ENCODE results near the gene ALPI. TPM values are rescaled to one million over a fixed set of nuclear protein-coding genes. Genes with fewer than 3 reads are reported as not detected.
A peak's percentile ranks its signal among the peaks of the same experiment; 100 is the strongest.

The ALPI gene
- total RNA-seq, 1 experiment from 2014 or later, result not detected

DNA sequence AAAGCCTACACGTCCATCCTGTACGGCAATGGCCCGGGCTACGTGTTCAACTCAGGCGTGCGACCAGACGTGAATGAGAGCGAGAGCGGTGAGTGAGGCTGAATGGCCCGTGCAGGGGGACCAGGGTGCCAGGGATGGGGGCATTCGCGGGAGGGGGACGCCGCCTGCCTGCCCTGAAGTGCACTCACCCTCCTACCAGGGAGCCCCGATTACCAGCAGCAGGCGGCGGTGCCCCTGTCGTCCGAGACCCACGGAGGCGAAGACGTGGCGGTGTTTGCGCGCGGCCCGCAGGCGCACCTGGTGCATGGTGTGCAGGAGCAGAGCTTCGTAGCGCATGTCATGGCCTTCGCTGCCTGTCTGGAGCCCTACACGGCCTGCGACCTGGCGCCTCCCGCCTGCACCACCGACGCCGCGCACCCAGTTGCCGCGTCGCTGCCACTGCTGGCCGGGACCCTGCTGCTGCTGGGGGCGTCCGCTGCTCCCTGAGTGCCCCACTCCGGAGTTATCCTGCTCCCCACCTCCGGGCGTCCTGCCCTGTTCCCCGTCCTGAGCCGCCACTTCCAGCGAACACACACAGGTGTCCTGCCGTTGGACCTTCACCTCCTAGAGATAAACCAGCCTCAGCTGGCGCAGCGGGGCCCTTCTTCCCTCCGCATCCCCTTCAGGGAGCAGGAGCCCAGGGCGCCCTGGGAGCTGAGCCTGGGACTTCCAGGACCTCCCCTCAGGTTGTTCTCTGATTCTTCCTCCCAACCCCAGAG is 2.9 kb downstream of the ALPI start:
- no peak for DNase-seq (ENCODE audit: extremely low read depth, low read depth)

DNA sequence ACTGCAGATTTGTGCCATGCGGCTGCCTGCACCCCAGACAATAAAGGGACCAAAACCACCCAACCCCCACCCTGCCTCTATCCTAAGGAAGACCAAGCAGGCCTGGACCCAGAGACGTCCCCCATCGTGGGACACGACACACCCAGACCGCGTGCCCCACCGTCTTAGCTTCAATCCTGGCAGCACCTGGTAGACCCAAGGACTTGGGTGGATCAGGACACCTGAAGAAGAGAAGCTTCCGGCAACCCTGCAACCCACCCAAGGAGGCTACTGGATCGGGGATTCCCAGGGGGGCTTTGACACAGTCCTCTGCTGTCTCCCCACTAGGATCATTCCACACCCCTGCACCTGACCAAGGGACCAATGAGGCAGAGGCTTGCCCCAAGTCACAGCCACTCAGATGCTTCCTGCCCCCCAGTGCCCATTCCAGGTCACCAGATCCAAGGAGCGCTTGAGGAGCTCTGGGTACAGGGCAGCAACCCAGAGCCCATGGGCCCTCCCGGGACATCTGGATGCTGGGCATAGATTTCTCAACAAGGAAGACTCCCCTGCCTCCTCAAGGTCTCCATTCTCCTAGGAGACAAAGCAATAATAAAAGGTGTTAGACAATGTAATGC is 3.6 kb downstream of the ALPI start:
- no peak for DNase-seq (ENCODE audit: extremely low read depth, low read depth)

DNA sequence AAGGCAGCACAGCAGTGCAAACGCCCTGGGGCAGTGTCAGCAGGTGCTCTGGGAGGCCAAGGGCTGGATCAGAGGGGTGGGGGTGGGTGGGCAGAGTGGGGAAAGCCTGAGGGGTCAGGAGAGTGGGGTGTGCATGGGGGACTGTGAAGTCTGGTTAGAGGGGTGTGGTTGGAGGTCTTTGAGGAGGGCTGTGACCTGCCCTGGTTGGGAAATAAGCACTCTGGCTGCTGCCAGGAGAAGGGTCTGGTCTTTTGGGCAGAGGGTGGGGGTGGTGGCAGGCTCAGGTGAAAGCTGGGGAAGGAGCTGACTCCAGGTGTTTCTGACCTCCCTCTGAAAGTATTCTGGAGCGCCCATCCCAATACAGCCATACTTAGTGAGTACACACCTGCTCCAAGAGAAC is 4.2 kb downstream of the ALPI start:
- no peak for DNase-seq (ENCODE audit: extremely low read depth, low read depth)

DNA sequence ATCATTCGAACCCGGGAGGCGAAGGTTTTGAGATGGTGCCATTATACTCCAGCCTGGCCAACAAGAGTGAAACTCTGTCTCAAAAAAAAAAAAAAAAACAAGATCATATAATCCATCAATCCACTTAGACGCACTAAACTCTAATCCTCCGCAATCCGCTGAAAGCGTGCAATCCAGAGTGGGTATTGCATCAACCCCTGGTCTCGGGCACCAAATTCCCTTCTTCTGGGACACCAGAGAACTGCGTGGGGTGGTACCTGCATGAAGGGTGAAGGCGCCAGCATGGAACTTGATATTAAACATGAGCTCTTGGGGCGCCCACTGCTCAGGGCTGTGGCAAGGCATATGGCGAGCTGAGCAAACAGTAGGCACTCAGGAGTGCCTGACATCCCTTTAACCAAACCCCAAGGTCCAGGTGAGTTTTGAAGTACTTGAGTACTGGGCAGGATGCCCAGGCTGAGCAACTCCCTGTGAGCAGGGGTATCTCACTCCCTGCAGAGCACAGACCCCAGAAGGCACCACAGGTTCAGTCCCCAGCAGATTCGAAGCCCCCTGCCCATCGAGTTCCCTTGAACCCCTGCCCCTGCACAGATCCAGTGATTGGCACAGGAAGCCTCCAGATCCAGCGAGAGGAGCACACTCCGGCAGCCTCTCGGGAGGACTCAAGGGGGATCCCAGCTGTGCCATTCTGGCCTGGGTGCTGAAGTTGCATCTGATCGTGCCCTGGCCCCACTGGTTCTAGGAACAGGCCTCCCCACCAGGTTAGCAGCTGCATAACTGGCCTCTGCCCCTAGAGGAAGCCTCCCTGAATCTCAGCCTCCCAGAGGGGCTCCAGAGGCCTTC is 8.0 kb downstream of the ALPI start:
- DNase-seq (ENCODE audit: extremely low read depth, low read depth), result no peak

DNA sequence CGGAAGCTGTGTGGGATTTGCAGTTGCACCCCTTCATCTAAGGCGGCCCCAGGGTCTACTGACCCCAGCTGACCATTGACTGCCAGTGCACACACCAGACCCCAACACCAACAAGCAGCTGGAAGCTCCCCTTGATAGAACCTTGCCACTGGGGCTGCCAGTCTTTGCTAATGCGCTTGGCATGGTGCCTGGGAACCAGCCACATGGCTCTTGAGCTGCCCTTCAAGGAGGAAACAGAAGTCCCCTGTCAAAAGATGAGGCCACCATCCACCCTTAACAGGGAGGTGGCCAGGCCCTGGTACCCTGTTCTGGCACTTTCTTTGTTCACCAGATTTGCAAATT is 8.6 kb downstream of the ALPI start:
- no peak for DNase-seq (ENCODE audit: extremely low read depth, low read depth)

DNA sequence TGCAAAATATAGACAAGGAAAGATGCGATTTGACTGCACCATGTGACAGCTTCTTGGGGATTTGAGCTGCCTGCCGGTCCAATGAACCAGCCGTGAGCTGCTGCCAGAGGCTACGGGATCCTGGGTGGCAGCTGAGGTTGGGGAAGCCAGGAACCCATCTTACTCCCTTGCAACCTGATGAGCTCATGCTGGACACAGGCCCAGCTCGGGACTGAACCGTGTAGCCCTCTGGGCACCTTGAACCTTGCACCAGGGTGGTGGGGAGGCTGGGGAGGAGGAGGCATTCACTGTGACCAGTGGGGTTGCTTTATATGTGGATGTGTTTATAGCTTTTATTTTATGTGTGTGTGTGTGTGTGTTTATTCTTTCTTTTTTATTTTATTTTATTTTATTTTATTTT is 9.1 kb downstream of the ALPI start:
- DNase-seq (ENCODE audit: extremely low read depth, low read depth), result no peak

DNA sequence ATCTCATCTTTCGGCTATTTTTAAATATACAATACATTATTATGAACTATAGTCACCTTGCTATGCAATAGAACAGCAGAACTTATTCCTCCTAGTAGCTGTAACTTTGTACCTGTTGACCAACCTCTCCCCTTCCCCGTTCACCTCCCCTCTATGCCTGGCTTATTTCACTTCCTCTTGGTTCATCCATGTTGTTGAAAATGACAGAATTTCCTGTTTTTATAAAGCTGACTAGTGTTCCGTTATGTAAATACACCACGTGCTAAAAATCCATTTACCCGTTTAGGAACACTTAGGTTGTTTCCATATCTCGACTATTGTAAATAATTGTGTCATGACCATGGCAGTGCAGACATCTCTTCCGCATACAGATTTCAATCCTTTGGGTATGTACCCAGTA is 10.3 kb downstream of the ALPI start:
- DNase-seq (ENCODE audit: extremely low read depth, low read depth), result no peak

DNA sequence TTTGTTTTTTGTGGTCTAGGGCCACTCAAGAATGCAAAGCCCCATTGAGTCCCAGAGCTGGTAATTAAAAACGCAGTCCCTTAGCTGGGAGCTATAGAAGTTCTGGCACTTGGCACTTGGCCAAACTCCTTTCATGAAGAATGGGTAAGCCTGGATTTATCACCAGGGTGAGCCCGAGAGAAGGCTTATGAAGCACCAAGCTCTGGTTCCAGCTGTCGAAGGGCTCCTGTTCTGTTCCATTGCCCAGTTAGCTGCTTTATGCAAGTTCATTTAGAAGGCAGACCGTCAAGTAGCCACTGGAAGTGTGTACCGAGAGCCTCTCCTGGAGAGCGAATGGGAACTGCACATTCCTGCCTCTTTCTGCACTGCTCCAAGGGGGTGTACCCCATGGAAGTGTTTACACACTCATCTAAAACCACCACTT is 17.5 kb downstream of the ALPI start:
- DNase-seq (ENCODE audit: extremely low read depth, low read depth), result peak; percentile 12

DNA sequence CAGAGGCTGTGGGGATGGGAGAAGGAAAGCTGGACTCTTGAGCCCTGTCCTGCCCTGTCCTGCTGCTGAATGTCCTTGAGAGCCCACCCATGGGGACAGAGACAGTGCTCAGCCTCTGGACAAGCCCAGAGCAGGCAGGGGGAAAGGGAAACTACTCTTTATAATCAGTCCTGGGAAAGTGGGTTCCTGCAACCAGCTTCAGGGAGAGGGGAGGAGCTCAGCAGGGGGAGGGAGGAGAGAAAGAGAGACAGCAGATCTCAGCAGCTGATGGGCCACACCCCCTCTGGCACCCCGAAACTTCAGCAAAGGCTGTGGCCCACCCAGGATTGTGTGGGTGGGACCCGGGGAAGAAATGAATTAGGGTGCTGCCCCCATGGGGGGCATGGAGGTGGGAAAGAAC is 20.1 kb downstream of the ALPI start:
- DNase-seq (ENCODE audit: extremely low read depth, low read depth), result no peak

DNA sequence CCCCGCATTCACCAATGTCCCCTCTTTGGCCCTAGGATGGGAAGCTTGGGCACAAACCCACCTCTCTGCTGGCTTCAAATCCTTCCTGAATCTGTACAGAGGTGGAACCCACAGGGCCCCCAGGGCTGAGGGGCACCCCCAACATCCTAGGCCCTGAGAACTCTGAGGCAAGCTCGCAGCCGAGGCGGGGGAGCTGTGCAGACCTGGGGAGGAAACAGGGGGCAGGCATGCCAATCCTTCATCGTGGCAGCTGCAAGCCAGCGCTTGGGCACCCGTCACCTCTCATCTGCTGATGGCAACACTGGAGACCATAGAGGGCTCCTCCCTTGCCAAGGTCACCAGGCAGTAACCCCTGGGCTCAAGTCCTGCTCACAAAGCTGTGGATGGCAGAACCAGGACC is 20.8 kb downstream of the ALPI start:
- no peak for DNase-seq (ENCODE audit: extremely low read depth, low read depth)

DNA sequence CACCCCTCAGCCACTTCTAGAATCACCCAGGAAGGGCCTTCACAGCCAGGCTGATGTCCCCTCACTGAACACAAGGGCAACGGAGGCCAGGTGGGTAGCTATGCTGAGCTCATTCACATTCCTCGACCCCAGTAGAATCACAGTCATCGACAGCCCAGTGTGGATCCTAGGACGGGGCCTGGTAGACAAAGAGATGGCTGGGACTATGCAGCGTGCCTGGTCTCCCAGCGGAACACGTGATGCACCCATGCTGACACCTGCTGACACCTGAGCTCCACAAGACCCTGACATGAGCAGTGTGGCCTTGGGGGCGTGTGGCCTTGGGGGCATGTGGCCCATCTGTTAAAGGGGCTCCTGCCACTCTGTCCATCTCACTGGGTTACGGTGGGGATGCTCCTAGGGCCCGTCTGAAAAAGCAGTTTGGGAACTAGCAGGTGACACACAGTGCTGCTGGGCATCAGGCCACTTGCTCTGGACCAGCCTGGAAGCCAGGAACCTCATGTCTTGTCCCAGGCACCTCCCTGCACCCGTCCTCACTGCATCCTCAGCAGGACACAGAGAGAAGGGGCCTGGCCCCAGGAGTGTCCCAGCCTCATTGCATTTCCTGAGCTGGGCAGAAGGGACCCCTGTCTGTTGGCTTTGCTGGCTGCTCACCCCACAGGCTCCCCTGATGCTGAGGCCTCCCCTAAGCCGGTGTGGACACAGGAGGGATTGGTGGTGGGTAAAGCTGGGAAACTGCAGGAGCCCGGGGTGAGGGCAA is 22.0 kb downstream of the ALPI start:
- DNase-seq (ENCODE audit: extremely low read depth, low read depth), result no peak

DNA sequence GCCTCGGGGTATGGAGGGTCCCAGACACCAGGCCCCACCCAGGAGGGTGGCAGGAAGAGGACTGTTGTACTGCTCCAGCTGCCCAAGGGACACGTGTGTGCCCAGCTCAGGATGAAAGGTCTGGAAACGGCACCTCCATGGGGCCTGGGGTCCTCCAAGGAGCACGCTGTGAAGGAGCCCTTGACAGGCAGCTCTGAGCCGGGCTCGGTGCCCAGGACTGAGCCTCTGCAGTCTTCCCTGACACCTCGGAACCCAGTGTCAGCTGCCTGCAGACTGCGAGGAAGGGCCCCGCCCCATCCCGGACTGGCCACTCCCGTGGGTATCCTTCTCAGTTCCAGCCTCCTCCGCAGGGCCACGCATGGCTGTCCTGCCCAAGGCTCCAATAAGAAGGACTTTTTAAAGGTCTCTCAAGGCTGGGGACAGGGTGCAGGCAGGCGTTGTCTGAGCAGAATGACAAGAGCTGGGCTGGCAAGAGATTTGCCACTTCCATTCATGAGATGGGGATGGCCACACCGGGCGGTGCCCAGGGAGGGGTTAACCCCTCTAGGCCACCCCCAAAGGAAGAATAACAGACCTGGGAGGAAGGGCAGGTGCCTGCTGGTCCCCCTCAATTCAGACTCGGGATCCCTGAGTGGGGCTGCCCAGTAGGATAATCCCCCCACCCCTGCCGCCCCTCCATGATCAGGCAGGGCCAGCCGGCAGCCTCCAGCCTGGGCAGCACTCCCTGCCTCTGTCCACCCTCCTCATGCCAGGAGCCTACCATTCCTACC is 22.8 kb downstream of the ALPI start:
- no peak for DNase-seq (ENCODE audit: extremely low read depth, low read depth)

DNA sequence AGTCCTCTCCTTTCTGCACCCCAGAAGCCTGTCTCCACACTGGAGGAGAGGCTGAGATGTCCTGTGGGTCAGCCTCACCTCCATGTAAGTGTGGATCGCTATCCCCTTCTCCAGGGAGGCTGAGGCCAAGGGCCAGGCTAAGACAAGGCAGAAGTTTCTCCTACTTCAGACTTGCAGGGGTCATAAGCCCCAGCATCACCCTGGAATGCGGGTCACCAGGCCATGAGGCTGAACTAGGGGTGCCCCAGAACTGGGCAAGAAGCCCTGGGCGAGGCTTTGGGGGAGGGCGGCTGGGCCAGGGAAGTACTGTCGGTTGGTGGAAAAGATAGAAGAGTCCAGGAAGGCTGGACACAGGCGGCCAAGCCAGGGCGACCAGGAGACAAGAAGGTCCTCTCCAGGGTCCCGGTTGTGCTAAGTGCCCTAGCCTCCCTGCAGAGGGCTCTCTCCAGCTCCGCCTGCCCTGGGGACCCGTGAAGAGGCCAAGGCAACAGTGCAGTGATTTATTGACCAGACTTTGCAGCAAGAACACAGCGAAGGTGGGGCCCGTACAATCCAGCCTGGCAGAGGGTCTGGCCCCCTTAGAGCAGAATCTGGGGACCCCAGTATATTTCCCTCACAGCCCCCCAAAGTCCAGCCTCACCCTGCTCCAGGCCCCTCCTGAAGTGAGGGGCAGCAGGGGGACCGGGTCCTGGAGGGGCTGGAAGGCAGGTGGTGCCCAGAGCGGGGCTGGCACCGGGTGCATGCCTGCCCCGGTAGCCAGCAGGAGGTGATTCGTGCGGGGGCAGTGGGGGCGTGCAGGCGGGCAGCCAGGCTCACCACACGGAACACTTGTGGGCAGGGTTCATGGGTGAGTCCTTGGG is 23.6 kb downstream of the ALPI start:
- DNase-seq (ENCODE audit: extremely low read depth, low read depth), result no peak

DNA sequence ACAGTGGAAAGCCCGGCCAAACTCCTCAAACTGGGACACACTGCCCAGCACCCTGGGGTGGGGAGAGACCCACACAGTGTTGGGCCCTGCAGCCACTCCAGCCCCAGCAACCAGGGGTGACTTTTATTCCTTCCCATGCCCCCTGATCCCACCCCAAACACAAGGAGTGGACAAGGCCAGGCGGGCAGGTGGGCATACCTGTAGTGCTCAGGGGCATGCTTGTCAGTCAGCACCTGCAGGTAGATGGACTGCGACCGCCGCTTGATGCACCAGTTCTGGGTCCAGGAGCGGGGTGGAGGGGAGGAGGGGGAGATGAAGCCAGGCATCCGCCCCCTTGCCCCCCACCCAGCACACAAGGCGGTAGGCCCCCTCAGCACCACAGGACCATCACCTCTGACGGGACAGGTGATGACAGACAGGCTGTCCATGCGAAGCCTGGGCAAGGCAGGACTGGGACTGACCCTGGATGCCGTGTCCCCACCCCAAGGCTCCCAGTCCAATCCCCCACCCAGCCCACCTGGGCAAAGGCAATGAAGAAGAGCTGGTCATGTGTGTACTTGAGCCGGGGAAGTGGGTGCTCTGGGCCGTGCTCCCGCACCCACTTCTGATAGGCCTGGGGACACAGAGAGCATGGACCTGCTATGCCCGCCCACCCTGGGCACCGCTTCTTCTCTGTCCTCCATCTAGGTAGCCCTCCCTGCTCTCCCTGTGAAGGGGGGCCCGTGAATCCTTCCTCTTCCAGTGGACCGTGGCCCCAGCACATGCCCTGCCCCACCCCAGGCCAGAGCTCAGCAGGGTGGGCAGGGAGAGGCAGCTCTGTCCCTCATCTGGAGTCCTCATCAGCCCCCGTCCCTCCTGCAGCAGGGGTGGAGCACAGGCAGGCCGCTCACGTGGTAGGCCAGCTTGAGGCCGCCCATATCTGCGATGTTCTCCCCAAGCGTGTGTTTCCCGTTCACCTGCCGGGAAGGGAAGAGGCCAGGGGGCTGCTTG is 24.5 kb downstream of the ALPI start:
- no peak for DNase-seq (ENCODE audit: extremely low read depth, low read depth)

DNA sequence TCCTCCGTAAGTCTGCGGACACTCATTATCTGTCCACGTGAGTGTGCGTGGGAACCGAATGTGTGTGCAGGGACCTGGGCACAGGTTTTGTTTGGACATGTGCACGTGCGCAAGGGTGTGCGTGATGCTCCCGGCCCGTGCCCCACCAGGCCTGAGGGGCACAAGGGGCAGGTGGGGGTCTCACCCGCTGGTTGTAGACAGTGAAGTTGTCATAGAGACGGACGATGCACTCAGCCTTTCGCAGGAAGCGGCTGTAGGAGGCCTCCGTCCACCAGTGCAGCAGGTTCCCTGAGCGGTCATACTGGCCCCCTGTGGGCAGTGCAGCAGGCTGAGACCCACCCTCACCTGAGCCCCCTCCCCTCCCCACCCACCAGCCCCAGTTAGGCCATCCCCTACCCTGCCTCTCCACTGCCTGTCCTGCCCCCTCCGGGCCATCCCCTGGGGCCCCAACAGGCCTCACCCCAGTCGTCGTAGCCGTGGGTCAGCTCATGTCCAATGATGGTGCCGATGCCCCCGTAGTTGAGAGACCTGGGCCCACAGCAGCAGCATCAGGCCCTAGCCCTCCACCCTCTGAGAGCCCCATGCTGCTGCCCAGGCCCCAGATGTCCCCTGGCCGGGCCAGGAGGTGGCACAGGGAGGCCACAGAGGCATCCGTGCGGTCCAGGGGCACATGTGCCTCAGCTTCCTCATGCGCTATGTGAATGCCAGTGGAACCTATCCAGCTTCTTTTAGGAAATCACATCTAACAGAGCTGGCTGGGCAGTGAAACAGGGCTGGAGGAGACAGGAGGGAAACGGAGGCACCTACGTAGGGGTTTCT is 25.6 kb downstream of the ALPI start:
- DNase-seq (ENCODE audit: extremely low read depth, low read depth), result no peak

DNA sequence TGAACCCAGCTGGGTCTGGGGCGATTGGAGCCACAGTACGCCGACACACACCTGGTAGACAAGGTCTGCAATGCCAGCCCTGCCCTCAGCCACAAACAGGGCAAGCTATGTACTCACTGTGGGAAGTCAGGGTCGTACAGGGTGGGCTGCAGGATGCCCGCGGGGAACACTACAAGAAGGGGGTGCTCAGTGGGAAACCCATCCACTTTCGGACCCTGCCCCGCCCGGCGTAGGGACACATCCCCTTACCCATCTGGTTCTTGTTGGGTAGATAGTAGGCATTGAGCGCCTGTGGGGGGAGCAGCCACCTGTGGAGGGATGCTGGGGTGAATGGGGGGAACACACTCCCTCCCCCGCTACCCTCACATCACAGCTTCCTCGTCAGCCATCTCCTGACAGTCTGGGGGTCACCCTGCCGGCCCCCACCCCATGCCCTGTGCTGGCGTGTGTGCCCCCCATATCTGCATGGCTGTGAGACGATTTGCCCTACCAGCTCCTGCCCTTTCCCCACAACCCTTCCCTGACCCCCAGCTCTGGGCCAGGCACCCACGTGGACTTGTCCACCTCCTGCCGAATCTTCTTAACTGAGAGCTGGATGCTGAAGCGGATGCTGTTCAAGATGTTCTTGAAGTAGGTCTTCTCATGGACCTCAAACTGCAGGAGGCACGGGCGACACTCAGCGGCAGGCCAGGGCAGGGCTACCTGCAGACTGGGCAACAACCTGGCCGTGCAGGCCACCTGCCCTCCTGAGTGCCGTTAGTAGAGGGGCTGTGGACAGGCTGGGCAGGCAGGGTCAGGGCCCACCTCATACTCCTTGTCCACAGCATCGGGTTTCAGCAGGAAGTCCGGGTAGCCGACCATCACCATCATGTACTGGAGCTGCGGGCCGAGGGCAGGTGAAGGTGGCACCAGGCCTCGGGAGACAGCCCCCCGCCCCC is 26.6 kb downstream of the ALPI start:
- no peak for DNase-seq (ENCODE audit: extremely low read depth, low read depth)

Measured in NCI-H460 (cell line).